ENCODE measurements around the gene INSIG1. TPM values are rescaled to one million over a fixed set of nuclear protein-coding genes. Genes with fewer than 3 reads are reported as not detected.

Gene INSIG1
- total and polyA plus RNA-seq, 2 of the 4 experiments (the other 2 are of a cell fraction), result 19.0 to 26.0 TPM

DNA sequence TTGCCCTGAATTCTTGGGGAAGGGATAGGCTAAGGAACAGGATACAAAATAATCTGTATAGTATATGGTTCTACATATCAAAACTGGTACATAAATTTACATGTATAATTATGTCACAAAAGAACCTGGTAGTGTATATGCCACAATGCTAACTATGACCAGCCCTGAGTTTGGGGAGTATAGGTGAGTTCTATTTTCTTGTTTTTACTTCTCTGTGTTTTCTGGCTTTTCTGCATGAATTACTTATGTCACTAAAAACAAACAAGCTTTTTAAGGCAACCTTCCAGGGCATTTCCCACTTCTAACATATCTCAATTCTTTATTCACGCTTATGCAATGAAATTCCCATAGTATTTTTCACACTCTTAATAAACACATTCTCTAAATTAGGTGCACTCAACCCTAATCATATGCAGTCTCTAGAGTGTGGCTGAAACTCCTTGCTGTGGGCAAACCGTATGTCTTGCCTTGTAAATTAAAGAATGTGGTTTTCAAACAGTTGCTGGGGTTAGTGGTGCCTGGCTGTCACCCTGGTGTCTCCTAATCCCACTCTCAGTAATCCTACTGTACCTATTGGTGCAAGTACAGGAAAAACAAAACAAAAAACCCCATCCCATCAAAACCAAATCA is 14.0 kb upstream of the INSIG1 start:
- no peak overlapping the region for H2AK5ac ChIP-seq (ENCODE audit: low read depth, low read length)
- TF ChIP-seq, protein P1, sequence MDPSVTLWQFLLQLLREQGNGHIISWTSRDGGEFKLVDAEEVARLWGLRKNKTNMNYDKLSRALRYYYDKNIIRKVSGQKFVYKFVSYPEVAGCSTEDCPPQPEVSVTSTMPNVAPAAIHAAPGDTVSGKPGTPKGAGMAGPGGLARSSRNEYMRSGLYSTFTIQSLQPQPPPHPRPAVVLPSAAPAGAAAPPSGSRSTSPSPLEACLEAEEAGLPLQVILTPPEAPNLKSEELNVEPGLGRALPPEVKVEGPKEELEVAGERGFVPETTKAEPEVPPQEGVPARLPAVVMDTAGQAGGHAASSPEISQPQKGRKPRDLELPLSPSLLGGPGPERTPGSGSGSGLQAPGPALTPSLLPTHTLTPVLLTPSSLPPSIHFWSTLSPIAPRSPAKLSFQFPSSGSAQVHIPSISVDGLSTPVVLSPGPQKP (IDR thresholded peaks at IDR 0.05; ENCODE audit: borderline replicate concordance, low read depth, low read length), result no peak
- TF ChIP-seq USF2 (IDR thresholded peaks at IDR 0.05; ENCODE audit: low read depth, low read length), result no peak
- TF ChIP-seq NFE2L2 (IDR thresholded peaks at IDR 0.05; ENCODE audit: low read depth, low read length), result no peak
- TF ChIP-seq CHD1 (IDR thresholded peaks at IDR 0.05; ENCODE audit: low read depth, low read length), result no peak
- TF ChIP-seq FOS (IDR thresholded peaks at IDR 0.05; ENCODE audit: low read depth, low read length), result no peak
- TF ChIP-seq MAZ (IDR thresholded peaks at IDR 0.05; ENCODE audit: borderline replicate concordance, low read depth, low read length), result no peak
- no peak for TF ChIP-seq MXI1 (IDR thresholded peaks at IDR 0.05; ENCODE audit: borderline replicate concordance, low read depth, low read length)
- TF ChIP-seq POLR2A (IDR thresholded peaks at IDR 0.05; ENCODE audit: low read depth, low read length), result no peak
- no peak for TF ChIP-seq MAFK (IDR thresholded peaks at IDR 0.05; ENCODE audit: low read depth, low read length)
- TF ChIP-seq RAD21 (IDR thresholded peaks at IDR 0.05; ENCODE audit: low read length), result no peak
- no peak for TF ChIP-seq SMC3 (IDR thresholded peaks at IDR 0.05; ENCODE audit: low read depth, low read length)
- H4K20me1 ChIP-seq (ENCODE audit: insufficient read depth, low read length), result no peaks in the 10 kb centered on the region
- ATAC-seq (ENCODE audit: low read depth) (no peak), DNase-seq (no peak)
- no peak overlapping the region for H2AFZ ChIP-seq (replicated peaks; ENCODE audit: low read length, poor library complexity)
- no peak overlapping the region for H3K4ac ChIP-seq (ENCODE audit: low read depth, low read length)
- H2AK9ac ChIP-seq (replicated peaks; ENCODE audit: low read depth, low read length, poor library complexity), result no peak overlapping the region
- H2BK5ac ChIP-seq (ENCODE audit: low read depth, low read length, poor library complexity, severe bottlenecking), result no peak overlapping the region
- H3K9ac ChIP-seq (ENCODE audit: low read depth, low read length), result no peak overlapping the region
- H2BK120ac ChIP-seq (ENCODE audit: low read depth, low read length), result no peak overlapping the region
- no peak overlapping the region for H3K14ac ChIP-seq (replicated peaks; ENCODE audit: low read depth, low read length)
- H2BK15ac ChIP-seq (ENCODE audit: low read depth, low read length), result no peak overlapping the region
- in situ Hi-C loops (cut with MboI; ENCODE audit: low sequenced_read_pairs) (no loop called here), intact Hi-C loops (cut with micrococcal nuclease) (no loop called here), dilution Hi-C loops (cut with HindIII; ENCODE audit: low sequenced_read_pairs, unreplicated experiment) (no loop called here)
- no peaks in the 10 kb centered on the region for H3K36me3 ChIP-seq (ENCODE audit: control insufficient read depth, insufficient read depth, low read length)
- CTCF ChIA-PET, result interaction anchor here (0.6 kb wide), 1 partner anchor 68 kb away, joined by 3 read pairs; no protein-coding TSS in a partner anchor
- H3K4me2 ChIP-seq (ENCODE audit: low read depth, low read length), result no peak overlapping the region
- H4K8ac ChIP-seq (ENCODE audit: low read depth in 2 of 2, low read length in 2 of 2), result no peak overlapping the region
- no peak overlapping the region for H2BK20ac ChIP-seq (ENCODE audit: low read depth, low read length)
- H3K4me1 ChIP-seq (ENCODE audit: control insufficient read depth, insufficient read depth, low read length), result no peaks in the 10 kb centered on the region
- no peaks in the 10 kb centered on the region for H3K9me1 ChIP-seq (ENCODE audit: insufficient read depth, low read length)
- H3K27me3 ChIP-seq (ENCODE audit: control insufficient read depth, insufficient read depth, low read length), result peaks cover 18% of the 10 kb centered on the region
- no peak overlapping the region for H4K5ac ChIP-seq (ENCODE audit: low read depth, low read length)
- no peak overlapping the region for H4K91ac ChIP-seq (ENCODE audit: insufficient read depth, low read depth, low read length)
- BruUV-seq (replicated peaks), result no TSS peak
- no peak overlapping the region for H3K27ac ChIP-seq (ENCODE audit: insufficient read depth, low read length)
- POLR2A ChIA-PET (ENCODE audit: unreplicated experiment), result interaction anchor here (0.6 kb wide), 1 partner anchor 11 kb away, joined by 8 read pairs; no protein-coding TSS in a partner anchor
- H3K9me3 ChIP-seq (ENCODE audit: control insufficient read depth, insufficient read depth, low read length), result no peaks in the 10 kb centered on the region
- H3K23ac ChIP-seq (ENCODE audit: low read depth, low read length), result no peak overlapping the region
- no peaks in the 10 kb centered on the region for H3K79me1 ChIP-seq (ENCODE audit: low read depth in 1 of 2, low read length in 2 of 2)
- no peak overlapping the region for H3K18ac ChIP-seq (ENCODE audit: low read depth, low read length)
- WGBS, 2 experiments (ENCODE audit: extremely low coverage in 2 of 2, insufficient read length in 1 of 2), result 40% methylated on average over 1 of the region's 2 CpGs; no CpG with 5 or more reads in 1 of the 2 experiments
- no peak overlapping the region for H3K4me3 ChIP-seq (ENCODE audit: insufficient read depth, low read depth, low read length)
- H3K56ac ChIP-seq (ENCODE audit: extremely low read depth, insufficient read depth, low read length), result no peak overlapping the region

Data from IMR-90 (cell line).